Breast epithelium (tissue), 4 donors: ENCODE measurements around the gene LIPF. TPM values are rescaled to one million over a fixed set of nuclear protein-coding genes. Genes with fewer than 3 reads are reported as not detected.

Experiments
- DNase-seq, 2 donors: peaks; one replicate each; pipeline ENCODE4 v3.0.0-alpha.2; 2019; ENCODE audit warnings: low spot score in 2 of 2
- H3K27ac ChIP-seq, 2 donors: fragments of 200-600 bp; sonication (generic) in 1 of 2; one replicate each; pipeline ENCODE4 v1.5.1; 2016 to 2019; ENCODE audit warnings: mild to moderate bottlenecking in 1 of 2
- H3K27me3 ChIP-seq, 2 donors: fragments of 200-600 bp; sonication (generic) in 1 of 2; one replicate each; pipeline versions ENCODE4 v1.5.1 to v1.6.0; 2017 to 2019; ENCODE audit warnings: control low read depth in 1 of 2, mild to moderate bottlenecking in 1 of 2
- H3K36me3 ChIP-seq: fragments of 200-600 bp; one replicate; pipeline ENCODE4 v1.5.1; 2019
- H3K4me1 ChIP-seq, 2 donors: fragments of 200-600 bp; sonication (generic); one replicate each; pipeline ENCODE4 v1.5.1; 2016 to 2019; ENCODE audit warnings: control low read depth in 1 of 2
- H3K4me3 ChIP-seq, 3 donors: fragments of 200-600 bp; sonication (generic); 1 replicate in 2 of 3; 2 replicates in 1 of 3; pipeline ENCODE4 v1.5.1; 2016 to 2019; ENCODE audit warnings: mild to moderate bottlenecking in 3 of 3, moderate library complexity in 2 of 3
- H3K9me3 ChIP-seq, 2 donors: fragments of 200-600 bp; sonication (generic) in 1 of 2; one replicate each; pipeline ENCODE4 v1.5.1; 2016 to 2019; ENCODE audit warnings: control low read depth in 1 of 2
- CTCF ChIP-seq, 3 donors: fragments of 450-650 bp; IDR thresholded peaks; one replicate each; pipeline ENCODE4 v1.5.1; 2016 to 2017; ENCODE audit warnings: antibody characterized with exemption in 3 of 3, mild to moderate bottlenecking in 3 of 3, moderate library complexity in 3 of 3
- POLR2A ChIP-seq: fragments of 450-650 bp; IDR thresholded peaks from one replicate; pipeline ENCODE4 v1.6.1; 2016; ENCODE audit warnings: antibody characterized with exemption, mild to moderate bottlenecking, moderate library complexity
- POLR2AphosphoS5 ChIP-seq, 3 donors: sonication (generic); formaldehyde crosslinking; IDR thresholded peaks; one replicate each; pipeline ENCODE4 v1.6.1; 2017; ENCODE audit warnings: antibody characterized with exemption in 3 of 3
- intact Hi-C: fragments of 100-400 bp; cut with DNase I; formaldehyde crosslinking; loops from one replicate; pipeline ENCODE4 v1.15.1; 2023; ENCODE audit warnings: low total_unique reads
- total RNA-seq, 3 donors: library from RNA; depleted of rRNA; stranded (reverse); fragments of >200 nt; gene quantifications; one replicate each; pipeline ENCODE4 v1.1.0, GENCODE V29; 2016

Gene LIPF
- total RNA-seq, 3 donors from 2014 or later = not detected

GRCh38 chr10:88715517-88715916 lies 51.3 kb downstream of the LIPF start:
- Histone ChIP-seq H3K4me3 (no peak overlapping the region), H3K27me3 (no peaks in the 10 kb centered on the region), H3K4me1 (no peaks in the 10 kb centered on the region), H3K9me3 (no peaks in the 10 kb centered on the region), H3K27ac (no peak overlapping the region), H3K36me3 (no peaks in the 10 kb centered on the region)
- no peak for TF ChIP-seq POLR2A
- TF ChIP-seq POLR2AphosphoS5 (IDR thresholded peaks at IDR 0.05) = no peak
- no peak for TF ChIP-seq CTCF (IDR thresholded peaks at IDR 0.05)
- DNase-seq = no peak
- intact Hi-C loops = no loop called here

- intact Hi-C loops = no loop called here
- Histone ChIP-seq H3K27ac (no peak overlapping the region), H3K36me3 (no peaks in the 10 kb centered on the region), H3K27me3 (no peaks in the 10 kb centered on the region), H3K4me1 (no peaks in the 10 kb centered on the region), H3K4me3 (no peak overlapping the region), H3K9me3 (no peaks in the 10 kb centered on the region)
- DNase-seq = no peak
- TF ChIP-seq POLR2AphosphoS5 (IDR thresholded peaks at IDR 0.05) = no peak
- no peak for TF ChIP-seq CTCF (IDR thresholded peaks at IDR 0.05)
- no peak for TF ChIP-seq POLR2A
Observed at GRCh38 chr10:88721392-88721791, 57.1 kb downstream of the LIPF start.

- H3K27ac ChIP-seq = no peak overlapping the region
- no peak overlapping the region for H3K4me3 ChIP-seq
- no peaks in the 10 kb centered on the region for H3K36me3 ChIP-seq
- TF ChIP-seq POLR2AphosphoS5 (IDR thresholded peaks at IDR 0.05) (no peak), CTCF (IDR thresholded peaks at IDR 0.05) (no peak), POLR2A (no peak)
- H3K9me3 ChIP-seq = no peaks in the 10 kb centered on the region
- no peak for DNase-seq
- intact Hi-C loops = no loop called here
- H3K4me1 ChIP-seq = no peaks in the 10 kb centered on the region
- no peaks in the 10 kb centered on the region for H3K27me3 ChIP-seq
Observed at GRCh38 chr10:88725798-88726197, 61.6 kb downstream of the LIPF start.

GRCh38 chr10:88728107-88728763 lies 64.0 kb downstream of the LIPF start:
- no peaks in the 10 kb centered on the region for H3K4me1 ChIP-seq
- H3K9me3 ChIP-seq = no peaks in the 10 kb centered on the region
- TF ChIP-seq CTCF (IDR thresholded peaks at IDR 0.05) (no peak), POLR2A (no peak), POLR2AphosphoS5 (IDR thresholded peaks at IDR 0.05) (no peak)
- H3K4me3 ChIP-seq = no peak overlapping the region
- no peaks in the 10 kb centered on the region for H3K27me3 ChIP-seq
- H3K27ac ChIP-seq = no peak overlapping the region
- H3K36me3 ChIP-seq = no peaks in the 10 kb centered on the region
- DNase-seq = no peak
- intact Hi-C loops = no loop called here

Other genes with a start within 250 kb of the LIPF start
- gene RNLS, start 81.1 kb upstream of the LIPF start, total RNA-seq = 10 to 100 TPM; 27.9 to 32.1 (median 29.1) TPM
- gene LIPJ, start 77.7 kb upstream of the LIPF start, total RNA-seq = 1 to 10 TPM in 1 of 3 donors, under 1 TPM in 2; 0.32 to 2.5 (median 0.33) TPM
- 1 to 10 TPM in 1 of 3 donors, under 1 TPM in 1, not detected in 1; 0.66 to 3.2 TPM for gene LIPK, start 41.8 kb downstream of the LIPF start, total RNA-seq
- not detected for gene LIPN, start 95.6 kb downstream of the LIPF start, total RNA-seq
- gene LIPM, start 138.3 kb downstream of the LIPF start, total RNA-seq = not detected
- 1 to 10 TPM in 1 of 3 donors, under 1 TPM in 1, not detected in 1; 0.59 to 1.6 TPM for gene ANKRD22, start 187.4 kb downstream of the LIPF start, total RNA-seq
- 10 to 100 TPM; 17.1 to 21.0 (median 17.9) TPM for gene STAMBPL1, start 215.8 kb downstream of the LIPF start, total RNA-seq